Fibroblast of lung (primary cell): ENCODE results near the gene ACSM3. TPM values are rescaled to one million over a fixed set of nuclear protein-coding genes. Genes with fewer than 3 reads are reported as not detected.

Source experiments
- DNase-seq, 2 donors: peaks; one replicate each; pipeline versions ENCODE4 v3.0.0 to v3.0.0-alpha.2; 2010; ENCODE audit warnings: low read depth in 2 of 2
- H2AFZ ChIP-seq: 2 replicates; pipeline ENCODE4 v1.5.1; 2012; ENCODE audit warnings: low read length, control low read depth, inconsistent platforms
- H3K27ac ChIP-seq: 2 replicates; pipeline ENCODE4 v1.5.1; 2011; ENCODE audit warnings: low read length, control low read depth; ENCODE audit not compliant: insufficient read depth
- H3K27me3 ChIP-seq: 2 replicates; pipeline ENCODE4 v1.5.1; 2011; ENCODE audit warnings: mild to moderate bottlenecking, low read length; ENCODE audit not compliant: control insufficient read depth, insufficient read depth
- H3K36me3 ChIP-seq: 2 replicates; pipeline ENCODE4 v1.5.1; 2011; ENCODE audit warnings: low read length; ENCODE audit not compliant: control insufficient read depth, insufficient read depth
- H3K4me1 ChIP-seq: 2 replicates; pipeline ENCODE4 v1.5.1; 2011; ENCODE audit warnings: low read length; ENCODE audit not compliant: control insufficient read depth, insufficient read depth; ENCODE audit errors: extremely low read depth
- H3K4me2 ChIP-seq: 2 replicates; pipeline ENCODE4 v1.5.1; 2011; ENCODE audit warnings: low read length, control low read depth; ENCODE audit not compliant: insufficient read depth; ENCODE audit errors: extremely low read depth
- H3K4me3 ChIP-seq, 4 experiments: fragments of 200-600 bp in 1 of 4; sonication (generic) in 1 of 4; replicated peaks in 1 of 4; 2 replicates each; pipeline ENCODE4 v1.5.1; 2011 to 2016; ENCODE audit warnings: low read length in 4 of 4, low read depth in 3 of 4, mild to moderate bottlenecking in 3 of 4, control low read depth in 2 of 4, inconsistent platforms in 1 of 4, mixed read lengths in 1 of 4; ENCODE audit not compliant: insufficient read depth in 1 of 4; ENCODE audit errors: control extremely low read depth in 1 of 4
- H3K79me2 ChIP-seq: 2 replicates; pipeline ENCODE4 v1.5.1; 2012; ENCODE audit warnings: mild to moderate bottlenecking, low read length, inconsistent platforms; ENCODE audit not compliant: control insufficient read depth, insufficient read depth
- H3K9ac ChIP-seq: 2 replicates; pipeline ENCODE4 v1.5.1; 2011; ENCODE audit warnings: mild to moderate bottlenecking, low read length, control low read depth; ENCODE audit not compliant: insufficient read depth
- H3K9me3 ChIP-seq: 2 replicates; pipeline ENCODE4 v1.5.1; 2012; ENCODE audit warnings: low read depth, low read length; ENCODE audit not compliant: control insufficient read depth, insufficient read depth
- H4K20me1 ChIP-seq: 2 replicates; pipeline ENCODE4 v1.5.1; 2011; ENCODE audit warnings: low read length; ENCODE audit not compliant: control insufficient read depth, insufficient read depth; ENCODE audit errors: extremely low read depth
- CTCF ChIP-seq, 2 donors: IDR thresholded peaks in 1 of 2; conservative IDR thresholded peaks in 1 of 2; 1 replicate in 1 of 2; 2 replicates in 1 of 2; pipeline ENCODE4 v1.5.1; 2011 to 2012; ENCODE audit warnings: low read length in 2 of 2, control low read depth in 1 of 2, inconsistent platforms in 1 of 2, low read depth in 1 of 2, mild to moderate bottlenecking in 1 of 2
- EZH2 ChIP-seq: IDR thresholded peaks from 2 replicates; pipeline ENCODE4 v1.5.1; 2012; ENCODE audit warnings: low read length, control low read depth, mild to moderate bottlenecking; ENCODE audit errors: missing control alignments
- polyA plus RNA-seq, 2 donors: library from polyadenylated mRNA; depleted of rRNA in 1 of 2; stranded (reverse) in 1 of 2; unstranded in 1 of 2; fragments of >200 nt; gene quantifications; 2 replicates each; pipeline ENCODE4 v1.2.1, GENCODE V29; 2011 to 2012; ENCODE audit warnings: missing spikeins in 1 of 2
- total RNA-seq: library from RNA; depleted of rRNA; stranded (reverse); fragments of >200 nt; gene quantifications from 2 replicates; pipeline ENCODE4 v1.2.1, GENCODE V29; 2014

ACSM3 gene
- total and polyA plus RNA-seq, 2 donors (not counting 1 experiment from before 2014, with no cell fraction given): 0.32 to 1.3 TPM

GRCh38 chr16:20821682-20822081 lies 57.9 kb downstream of the ACSM3 start:
- H3K9me3 ChIP-seq: no peaks in the 10 kb centered on the region
- no peak overlapping the region for H3K27ac ChIP-seq
- no peak overlapping the region for H3K4me3 ChIP-seq
- no peak for DNase-seq
- no peak overlapping the region for H2AFZ ChIP-seq
- no peaks in the 10 kb centered on the region for H3K79me2 ChIP-seq
- no peaks in the 10 kb centered on the region for H4K20me1 ChIP-seq
- H3K4me1 ChIP-seq: no peaks in the 10 kb centered on the region
- TF ChIP-seq CTCF (conservative IDR thresholded peaks at IDR 0.05 in 1 of 2, IDR thresholded peaks at IDR 0.05 in 1 of 2; ENCODE audit: low read depth in 1 of 2, low read length in 2 of 2) (no peak), EZH2 (no peak)
- H3K27me3 ChIP-seq: no peaks in the 10 kb centered on the region
- H3K36me3 ChIP-seq: peaks cover 1% of the 10 kb centered on the region
- no peak overlapping the region for H3K4me2 ChIP-seq
- H3K9ac ChIP-seq: no peak overlapping the region

- no peak overlapping the region for H3K9ac ChIP-seq
- DNase-seq: no peak
- TF ChIP-seq CTCF (conservative IDR thresholded peaks at IDR 0.05 in 1 of 2, IDR thresholded peaks at IDR 0.05 in 1 of 2; ENCODE audit: low read depth in 1 of 2, low read length in 2 of 2) (no peak), EZH2 (no peak)
- no peaks in the 10 kb centered on the region for H3K79me2 ChIP-seq
- H3K4me3 ChIP-seq: no peak overlapping the region
- no peaks in the 10 kb centered on the region for H3K27me3 ChIP-seq
- no peak overlapping the region for H2AFZ ChIP-seq
- no peak overlapping the region for H3K27ac ChIP-seq
- no peak overlapping the region for H3K4me2 ChIP-seq
- H3K4me1 ChIP-seq: no peaks in the 10 kb centered on the region
- H3K9me3 ChIP-seq: no peaks in the 10 kb centered on the region
- no peaks in the 10 kb centered on the region for H4K20me1 ChIP-seq
- peaks cover 1% of the 10 kb centered on the region for H3K36me3 ChIP-seq
Observed at GRCh38 chr16:20822521-20823325, 58.9 kb downstream of the ACSM3 start.

- Histone ChIP-seq H3K27me3 (no peaks in the 10 kb centered on the region), H3K9me3 (no peaks in the 10 kb centered on the region), H4K20me1 (no peaks in the 10 kb centered on the region), H3K4me2 (no peak overlapping the region), H3K4me1 (no peaks in the 10 kb centered on the region), H3K27ac (no peak overlapping the region), H3K9ac (no peak overlapping the region), H3K4me3 (no peak overlapping the region), H2AFZ (no peak overlapping the region), H3K79me2 (no peaks in the 10 kb centered on the region), H3K36me3 (no peaks in the 10 kb centered on the region)
- peak in 1 of 2 donors; percentile 33 for DNase-seq
- no peak for TF ChIP-seq EZH2
- TF ChIP-seq CTCF (conservative IDR thresholded peaks at IDR 0.05 in 1 of 2, IDR thresholded peaks at IDR 0.05 in 1 of 2; ENCODE audit: low read depth in 1 of 2, low read length in 2 of 2): no peak
Observed at GRCh38 chr16:20826039-20826566, 62.3 kb downstream of the ACSM3 start.
